HepG2 (cell line): Measurements from ENCODE around the gene PDCD2. TPM values are rescaled to one million over a fixed set of nuclear protein-coding genes. Genes with fewer than 3 reads are reported as not detected.

ENCODE experiments used
- GPN1 ChIP-seq: sonication (generic); formaldehyde crosslinking; IDR thresholded peaks from 2 replicates; pipeline ENCODE4 v1.5.1; 2020; ENCODE audit warnings: missing genetic modification reagents, borderline replicate concordance
- MTF1 ChIP-seq: sonication (generic); formaldehyde crosslinking; IDR thresholded peaks from 2 replicates; pipeline ENCODE4 v1.5.0; 2020; ENCODE audit warnings: missing genetic modification reagents
- NAIF1 ChIP-seq: sonication (generic); formaldehyde crosslinking; IDR thresholded peaks from 2 replicates; pipeline ENCODE4 v1.5.0; 2020; ENCODE audit warnings: mild to moderate bottlenecking, missing genetic modification reagents, borderline replicate concordance
- NBN ChIP-seq: fragments of 450-650 bp; conservative IDR thresholded peaks from 2 replicates; pipeline ENCODE4 v1.6.1; 2017
- NFE2L1 ChIP-seq: sonication (generic); formaldehyde crosslinking; IDR thresholded peaks from 2 replicates; pipeline ENCODE4 v1.4.0; 2020; ENCODE audit warnings: missing genetic modification reagents, mild to moderate bottlenecking, borderline replicate concordance
- PLRG1 ChIP-seq: fragments of 450-650 bp; conservative IDR thresholded peaks from 2 replicates; pipeline ENCODE4 v1.6.1; 2016
- POLR2A ChIP-seq, 2 experiments: IDR thresholded peaks; 2 replicates each; pipeline ENCODE4 v1.6.1; 2011; ENCODE audit warnings: low read depth in 2 of 2, low read length in 2 of 2, mild to moderate bottlenecking in 1 of 2, moderate library complexity in 1 of 2; ENCODE audit not compliant: insufficient read depth in 1 of 2
- SIN3B ChIP-seq: fragments of 150-350 bp; IDR thresholded peaks from 2 replicates; pipeline ENCODE4 v1.6.1; 2014; ENCODE audit warnings: low read length
- SOX13 ChIP-seq, 3 experiments: fragments of 450-650 bp in 1 of 3; sonication (generic) in 1 of 3; formaldehyde crosslinking in 1 of 3; IDR thresholded peaks in 2 of 3; conservative IDR thresholded peaks in 1 of 3; 2 replicates each; pipeline versions ENCODE4 v1.5.0 to v1.6.1; 2016 to 2020; ENCODE audit warnings: antibody characterized with exemption in 1 of 3, mild to moderate bottlenecking in 1 of 3, missing compliant biosample characterization in 1 of 3, missing genetic modification reagents in 1 of 3, moderate library complexity in 1 of 3
- TP53 ChIP-seq: sonication (generic); formaldehyde crosslinking; conservative IDR thresholded peaks from 2 replicates; pipeline ENCODE4 v1.4.0; 2020; ENCODE audit warnings: missing genetic modification reagents
- ZNF282 ChIP-seq: fragments of 450-650 bp; IDR thresholded peaks from 2 replicates; pipeline ENCODE4 v1.6.1; 2018; ENCODE audit not compliant: partially characterized antibody
- ZNF30 ChIP-seq: sonication (generic); formaldehyde crosslinking; IDR thresholded peaks from 2 replicates; pipeline ENCODE4 v1.5.0; 2020; ENCODE audit warnings: mild to moderate bottlenecking, missing genetic modification reagents
- ZNF354B ChIP-seq: sonication (generic); formaldehyde crosslinking; IDR thresholded peaks from 2 replicates; pipeline ENCODE4 v1.8.0; 2022; ENCODE audit warnings: mild to moderate bottlenecking, missing genetic modification reagents
- polyA plus RNA-seq, 8 experiments: library from polyadenylated mRNA; depleted of rRNA in 3 of 8; stranded (reverse) in 7 of 8; unstranded in 1 of 8; fragments of >200 nt; fragmentation: Illumina TruSeq in 4 of 8; extraction: Trizol in 4 of 8; gene quantifications; 2 replicates each; pipeline versions ENCODE4 v1.2.1 to v1.2.3, GENCODE V29; 2011 to 2016; ENCODE audit warnings: low read depth in 4 of 8, missing spikeins in 1 of 8, mixed read lengths in 1 of 8; ENCODE audit not compliant: insufficient read depth in 1 of 8
- total RNA-seq, 5 experiments: library from RNA; depleted of rRNA; stranded (reverse); fragments of >200 nt; fragmentation: Illumina TruSeq; extraction: Trizol; gene quantifications; 2 replicates each; pipeline ENCODE4 v1.2.3, GENCODE V29; 2016; ENCODE audit warnings: low read depth in 1 of 5
- TF ChIP-seq, protein P1 (sequence below): sonication (generic); formaldehyde crosslinking; IDR thresholded peaks from 2 replicates; pipeline ENCODE4 v1.5.1; 2020; ENCODE audit warnings: missing genetic modification reagents, mild to moderate bottlenecking, borderline replicate concordance
- TF ChIP-seq, protein P2 (sequence below): sonication (generic); formaldehyde crosslinking; IDR thresholded peaks from 2 replicates; pipeline ENCODE4 v1.8.1; 2023; ENCODE audit warnings: mild to moderate bottlenecking, missing genetic modification reagents
- TF ChIP-seq, protein P3 (sequence below): IDR thresholded peaks from 2 replicates; pipeline ENCODE4 v1.6.1; 2012; ENCODE audit warnings: low read depth, low read length, improper control_type of control experiment
- TF ChIP-seq, protein P4 (sequence below): sonication (generic); formaldehyde crosslinking; IDR thresholded peaks from 2 replicates; pipeline ENCODE4 v1.4.0; 2020; ENCODE audit warnings: mild to moderate bottlenecking, missing genetic modification reagents

PDCD2 gene
- total and polyA plus RNA-seq, 2 of the 13 experiments (the other 11 are each of a cell fraction or from before 2014, with no cell fraction given), result 83.6 to 133 TPM

DNA sequence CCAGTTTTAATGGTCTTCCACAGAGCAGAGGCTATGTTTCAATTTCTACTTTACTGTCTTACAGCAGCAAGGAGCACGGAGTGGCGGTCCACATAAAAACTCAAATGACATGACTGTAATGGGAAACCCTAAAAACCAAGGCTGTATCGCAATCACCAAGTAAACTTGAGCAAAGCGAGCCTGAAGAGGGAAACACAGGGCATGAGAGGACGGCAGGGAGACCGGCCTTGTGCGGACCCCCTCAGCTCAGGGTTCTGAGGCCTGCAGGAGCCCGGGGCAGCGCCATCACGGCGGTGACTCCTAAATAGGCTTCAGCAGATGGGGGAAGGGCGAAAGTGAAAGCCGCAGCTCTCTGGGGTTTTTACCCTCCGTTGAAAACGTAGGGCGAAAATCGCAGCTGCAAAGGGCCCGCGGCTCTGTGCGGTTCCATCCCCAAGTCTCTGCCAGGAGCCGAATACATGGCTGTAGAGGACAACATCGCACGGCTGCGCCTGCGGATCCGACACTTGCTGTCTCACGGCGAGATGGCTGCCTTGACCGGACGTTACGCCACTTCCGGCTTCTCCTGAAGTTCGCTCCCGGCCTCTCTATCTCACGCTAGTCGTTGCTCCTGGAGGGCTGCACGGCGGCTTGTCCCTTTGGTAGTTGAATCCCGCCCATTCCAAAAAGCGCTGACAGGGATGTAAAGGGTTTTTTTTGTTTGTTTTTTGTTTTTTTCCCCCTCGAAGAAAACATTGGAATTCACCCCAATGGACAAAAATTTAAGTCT, 31.5 kb downstream of the PDCD2 start, which contains the start of gene PSMB1 (continued):
- TF ChIP-seq, protein P1, sequence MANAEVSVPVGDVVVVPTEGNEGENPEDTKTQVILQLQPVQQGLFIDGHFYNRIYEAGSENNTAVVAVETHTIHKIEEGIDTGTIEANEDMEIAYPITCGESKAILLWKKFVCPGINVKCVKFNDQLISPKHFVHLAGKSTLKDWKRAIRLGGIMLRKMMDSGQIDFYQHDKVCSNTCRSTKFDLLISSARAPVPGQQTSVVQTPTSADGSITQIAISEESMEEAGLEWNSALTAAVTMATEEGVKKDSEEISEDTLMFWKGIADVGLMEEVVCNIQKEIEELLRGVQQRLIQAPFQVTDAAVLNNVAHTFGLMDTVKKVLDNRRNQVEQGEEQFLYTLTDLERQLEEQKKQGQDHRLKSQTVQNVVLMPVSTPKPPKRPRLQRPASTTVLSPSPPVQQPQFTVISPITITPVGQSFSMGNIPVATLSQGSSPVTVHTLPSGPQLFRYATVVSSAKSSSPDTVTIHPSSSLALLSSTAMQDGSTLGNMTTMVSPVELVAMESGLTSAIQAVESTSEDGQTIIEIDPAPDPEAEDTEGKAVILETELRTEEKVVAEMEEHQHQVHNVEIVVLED (CRISPR knock-in tag), result peak; percentile 78
- TF ChIP-seq POLR2A (IDR thresholded peaks at IDR 0.05; ENCODE audit: insufficient read depth in 1 of 2, low read depth in 2 of 2, low read length in 2 of 2), result peak; percentile 98 to 99
- TF ChIP-seq, protein P2, sequence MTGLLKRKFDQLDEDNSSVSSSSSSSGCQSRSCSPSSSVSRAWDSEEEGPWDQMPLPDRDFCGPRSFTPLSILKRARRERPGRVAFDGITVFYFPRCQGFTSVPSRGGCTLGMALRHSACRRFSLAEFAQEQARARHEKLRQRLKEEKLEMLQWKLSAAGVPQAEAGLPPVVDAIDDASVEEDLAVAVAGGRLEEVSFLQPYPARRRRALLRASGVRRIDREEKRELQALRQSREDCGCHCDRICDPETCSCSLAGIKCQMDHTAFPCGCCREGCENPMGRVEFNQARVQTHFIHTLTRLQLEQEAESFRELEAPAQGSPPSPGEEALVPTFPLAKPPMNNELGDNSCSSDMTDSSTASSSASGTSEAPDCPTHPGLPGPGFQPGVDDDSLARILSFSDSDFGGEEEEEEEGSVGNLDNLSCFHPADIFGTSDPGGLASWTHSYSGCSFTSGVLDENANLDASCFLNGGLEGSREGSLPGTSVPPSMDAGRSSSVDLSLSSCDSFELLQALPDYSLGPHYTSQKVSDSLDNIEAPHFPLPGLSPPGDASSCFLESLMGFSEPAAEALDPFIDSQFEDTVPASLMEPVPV (CRISPR knock-in tag), result peak; percentile 83; the same call in 1 of the 2 replicates
- TF ChIP-seq, protein P3, sequence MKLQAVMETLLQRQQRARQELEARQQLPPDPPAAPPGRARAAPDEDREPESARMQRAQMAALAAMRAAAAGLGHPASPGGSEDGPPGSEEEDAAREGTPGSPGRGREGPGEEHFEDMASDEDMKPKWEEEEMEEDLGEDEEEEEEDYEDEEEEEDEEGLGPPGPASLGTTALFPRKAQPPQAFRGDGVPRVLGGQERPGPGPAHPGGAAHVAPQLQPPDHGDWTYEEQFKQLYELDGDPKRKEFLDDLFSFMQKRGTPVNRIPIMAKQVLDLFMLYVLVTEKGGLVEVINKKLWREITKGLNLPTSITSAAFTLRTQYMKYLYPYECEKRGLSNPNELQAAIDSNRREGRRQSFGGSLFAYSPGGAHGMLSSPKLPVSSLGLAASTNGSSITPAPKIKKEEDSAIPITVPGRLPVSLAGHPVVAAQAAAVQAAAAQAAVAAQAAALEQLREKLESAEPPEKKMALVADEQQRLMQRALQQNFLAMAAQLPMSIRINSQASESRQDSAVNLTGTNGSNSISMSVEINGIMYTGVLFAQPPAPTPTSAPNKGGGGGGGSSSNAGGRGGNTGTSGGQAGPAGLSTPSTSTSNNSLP, result peak; percentile 29; the same call in 1 of the 2 replicates
- TF ChIP-seq ZNF282, result no peak
- peak; percentile 48; the same call in 1 of the 2 replicates for TF ChIP-seq TP53
- TF ChIP-seq SOX13 (IDR thresholded peaks at IDR 0.05), result peak; percentile 46; the same call in 1 of the 2 replicates
- peak in 1 of 2 experiments; percentile 42; a peak in 1 of 4 replicates for TF ChIP-seq SOX13 (CRISPR knock-in tag; conservative IDR thresholded peaks at IDR 0.05 in 1 of 2, IDR thresholded peaks at IDR 0.05 in 1 of 2)
- no peak; the same call in 1 of the 2 replicates for TF ChIP-seq SIN3B
- no peak for TF ChIP-seq NBN
- TF ChIP-seq NAIF1 (CRISPR knock-in tag), result no peak
- TF ChIP-seq GPN1 (CRISPR knock-in tag), result no peak
- TF ChIP-seq, protein P4, sequence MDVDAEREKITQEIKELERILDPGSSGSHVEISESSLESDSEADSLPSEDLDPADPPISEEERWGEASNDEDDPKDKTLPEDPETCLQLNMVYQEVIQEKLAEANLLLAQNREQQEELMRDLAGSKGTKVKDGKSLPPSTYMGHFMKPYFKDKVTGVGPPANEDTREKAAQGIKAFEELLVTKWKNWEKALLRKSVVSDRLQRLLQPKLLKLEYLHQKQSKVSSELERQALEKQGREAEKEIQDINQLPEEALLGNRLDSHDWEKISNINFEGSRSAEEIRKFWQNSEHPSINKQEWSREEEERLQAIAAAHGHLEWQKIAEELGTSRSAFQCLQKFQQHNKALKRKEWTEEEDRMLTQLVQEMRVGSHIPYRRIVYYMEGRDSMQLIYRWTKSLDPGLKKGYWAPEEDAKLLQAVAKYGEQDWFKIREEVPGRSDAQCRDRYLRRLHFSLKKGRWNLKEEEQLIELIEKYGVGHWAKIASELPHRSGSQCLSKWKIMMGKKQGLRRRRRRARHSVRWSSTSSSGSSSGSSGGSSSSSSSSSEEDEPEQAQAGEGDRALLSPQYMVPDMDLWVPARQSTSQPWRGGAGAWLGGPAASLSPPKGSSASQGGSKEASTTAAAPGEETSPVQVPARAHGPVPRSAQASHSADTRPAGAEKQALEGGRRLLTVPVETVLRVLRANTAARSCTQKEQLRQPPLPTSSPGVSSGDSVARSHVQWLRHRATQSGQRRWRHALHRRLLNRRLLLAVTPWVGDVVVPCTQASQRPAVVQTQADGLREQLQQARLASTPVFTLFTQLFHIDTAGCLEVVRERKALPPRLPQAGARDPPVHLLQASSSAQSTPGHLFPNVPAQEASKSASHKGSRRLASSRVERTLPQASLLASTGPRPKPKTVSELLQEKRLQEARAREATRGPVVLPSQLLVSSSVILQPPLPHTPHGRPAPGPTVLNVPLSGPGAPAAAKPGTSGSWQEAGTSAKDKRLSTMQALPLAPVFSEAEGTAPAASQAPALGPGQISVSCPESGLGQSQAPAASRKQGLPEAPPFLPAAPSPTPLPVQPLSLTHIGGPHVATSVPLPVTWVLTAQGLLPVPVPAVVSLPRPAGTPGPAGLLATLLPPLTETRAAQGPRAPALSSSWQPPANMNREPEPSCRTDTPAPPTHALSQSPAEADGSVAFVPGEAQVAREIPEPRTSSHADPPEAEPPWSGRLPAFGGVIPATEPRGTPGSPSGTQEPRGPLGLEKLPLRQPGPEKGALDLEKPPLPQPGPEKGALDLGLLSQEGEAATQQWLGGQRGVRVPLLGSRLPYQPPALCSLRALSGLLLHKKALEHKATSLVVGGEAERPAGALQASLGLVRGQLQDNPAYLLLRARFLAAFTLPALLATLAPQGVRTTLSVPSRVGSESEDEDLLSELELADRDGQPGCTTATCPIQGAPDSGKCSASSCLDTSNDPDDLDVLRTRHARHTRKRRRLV (CRISPR knock-in tag), result peak; percentile 85
- no peak for TF ChIP-seq ZNF30 (CRISPR knock-in tag)
- TF ChIP-seq NFE2L1 (CRISPR knock-in tag), result peak; percentile 100
- no peak for TF ChIP-seq MTF1 (CRISPR knock-in tag)
- peak; percentile 72; the same call in 1 of the 2 replicates for TF ChIP-seq ZNF354B
- no peak for TF ChIP-seq PLRG1
